Uterus (tissue), 2 donors: ENCODE data around the gene ADM2.

Experiments used
- CTCF ChIP-seq, 4 experiments: fragments of 200-600 bp in 2 of 4; fragments of 450-650 bp in 2 of 4; sonication (generic) in 2 of 4; IDR thresholded peaks; one replicate each; pipeline ENCODE4 v1.5.1; 2016 to 2019; ENCODE audit warnings: antibody characterized with exemption in 4 of 4, mild to moderate bottlenecking in 2 of 4, moderate library complexity in 1 of 4
- POLR2A ChIP-seq, 2 donors: fragments of 450-650 bp; IDR thresholded peaks; one replicate each; pipeline ENCODE4 v1.6.1; 2016; ENCODE audit warnings: antibody characterized with exemption in 2 of 2, mild to moderate bottlenecking in 1 of 2, moderate library complexity in 1 of 2

GRCh38 chr22:50508897-50509296 is 27.6 kb downstream of the ADM2 start:
- TF ChIP-seq CTCF (IDR thresholded peaks at IDR 0.05) (no peak), POLR2A (IDR thresholded peaks at IDR 0.05) (no peak)
